HepG2 (cell line): Measurements from ENCODE around the gene SMIM1. TPM values are rescaled to one million over a fixed set of nuclear protein-coding genes. Genes with fewer than 3 reads are reported as not detected.

ENCODE experiments used
- ELF1 ChIP-seq: sonication (generic); formaldehyde crosslinking; IDR thresholded peaks from 2 replicates; pipeline ENCODE4 v1.4.0; 2020; ENCODE audit warnings: missing genetic modification reagents
- HMG20A ChIP-seq: IDR thresholded peaks from 2 replicates; pipeline ENCODE4 v1.6.1; 2016; ENCODE audit warnings: borderline replicate concordance
- HNF4A ChIP-seq: sonication (generic); formaldehyde crosslinking; IDR thresholded peaks from 2 replicates; pipeline ENCODE4 v1.4.0; 2020; ENCODE audit warnings: missing genetic modification reagents
- JARID2 ChIP-seq: sonication (generic); formaldehyde crosslinking; IDR thresholded peaks from 2 replicates; pipeline ENCODE4 v1.8.1; 2023; ENCODE audit warnings: missing genetic modification reagents, inconsistent platforms; ENCODE audit not compliant: insufficient replicate concordance
- MED8 ChIP-seq: sonication (generic); formaldehyde crosslinking; IDR thresholded peaks from 2 replicates; pipeline ENCODE4 v1.8.1; 2023; ENCODE audit warnings: mild to moderate bottlenecking, missing genetic modification reagents; ENCODE audit not compliant: insufficient replicate concordance
- NR2F1 ChIP-seq, 2 experiments: fragments of 450-650 bp in 1 of 2; formaldehyde crosslinking in 1 of 2; IDR thresholded peaks; 2 replicates each; pipeline versions ENCODE4 v1.5.0 to v1.6.1; 2016 to 2020; ENCODE audit warnings: mild to moderate bottlenecking in 1 of 2, missing compliant biosample characterization in 1 of 2, missing genetic modification reagents in 1 of 2, moderate library complexity in 1 of 2
- TOE1 ChIP-seq: sonication (generic); formaldehyde crosslinking; IDR thresholded peaks from 2 replicates; pipeline ENCODE4 v1.4.0; 2020; ENCODE audit warnings: mild to moderate bottlenecking, missing genetic modification reagents
- TRIM24 ChIP-seq: sonication (generic); formaldehyde crosslinking; IDR thresholded peaks from 2 replicates; pipeline ENCODE4 v1.8.0; 2022; ENCODE audit warnings: mild to moderate bottlenecking, missing genetic modification reagents
- ZFP90 ChIP-seq: sonication (generic); formaldehyde crosslinking; IDR thresholded peaks from 2 replicates; pipeline ENCODE4 v1.8.0; 2022; ENCODE audit warnings: missing genetic modification reagents, mild to moderate bottlenecking, inconsistent platforms, borderline replicate concordance
- ZKSCAN5 ChIP-seq: sonication (generic); formaldehyde crosslinking; IDR thresholded peaks from 2 replicates; pipeline ENCODE4 v1.5.1; 2020; ENCODE audit warnings: mild to moderate bottlenecking, missing genetic modification reagents
- ZNF552 ChIP-seq: sonication (generic); formaldehyde crosslinking; IDR thresholded peaks from 2 replicates; pipeline ENCODE4 v1.9.0; 2022; ENCODE audit warnings: missing genetic modification reagents, mild to moderate bottlenecking, borderline replicate concordance
- ZNF737 ChIP-seq: sonication (generic); formaldehyde crosslinking; IDR thresholded peaks from 2 replicates; pipeline ENCODE4 v1.5.0; 2020; ENCODE audit warnings: missing genetic modification reagents, mild to moderate bottlenecking, borderline replicate concordance
- ZNF773 ChIP-seq: sonication (generic); formaldehyde crosslinking; IDR thresholded peaks from 2 replicates; pipeline ENCODE4 v1.4.0; 2020; ENCODE audit warnings: missing genetic modification reagents, borderline replicate concordance
- polyA plus RNA-seq, 8 experiments: library from polyadenylated mRNA; depleted of rRNA in 3 of 8; stranded (reverse) in 7 of 8; unstranded in 1 of 8; fragments of >200 nt; fragmentation: Illumina TruSeq in 4 of 8; extraction: Trizol in 4 of 8; gene quantifications; 2 replicates each; pipeline versions ENCODE4 v1.2.1 to v1.2.3, GENCODE V29; 2011 to 2016; ENCODE audit warnings: low read depth in 4 of 8, missing spikeins in 1 of 8, mixed read lengths in 1 of 8; ENCODE audit not compliant: insufficient read depth in 1 of 8
- total RNA-seq, 5 experiments: library from RNA; depleted of rRNA; stranded (reverse); fragments of >200 nt; fragmentation: Illumina TruSeq; extraction: Trizol; gene quantifications; 2 replicates each; pipeline ENCODE4 v1.2.3, GENCODE V29; 2016; ENCODE audit warnings: low read depth in 1 of 5
- TF ChIP-seq, protein P1 (sequence below): sonication (generic); formaldehyde crosslinking; IDR thresholded peaks from 2 replicates; pipeline ENCODE4 v1.5.0; 2020; ENCODE audit warnings: mild to moderate bottlenecking, missing genetic modification reagents, borderline replicate concordance
- TF ChIP-seq, protein P2 (sequence below): sonication (generic); IDR thresholded peaks from 2 replicates; pipeline ENCODE4 v1.6.1; 2016; ENCODE audit warnings: low read depth, borderline replicate concordance
- TF ChIP-seq, protein P3 (sequence below): sonication (generic); formaldehyde crosslinking; IDR thresholded peaks from 2 replicates; pipeline ENCODE4 v1.9.0; 2021; ENCODE audit warnings: missing genetic modification reagents, borderline replicate concordance
- TF ChIP-seq, protein P4 (sequence below): fragments of 450-650 bp; IDR thresholded peaks from 2 replicates; pipeline ENCODE4 v1.6.1; 2017; ENCODE audit warnings: mild to moderate bottlenecking

Gene SMIM1
- total and polyA plus RNA-seq, 2 of the 13 experiments (the other 11 are each of a cell fraction or from before 2014, with no cell fraction given), result 12.4 to 56.3 TPM

DNA sequence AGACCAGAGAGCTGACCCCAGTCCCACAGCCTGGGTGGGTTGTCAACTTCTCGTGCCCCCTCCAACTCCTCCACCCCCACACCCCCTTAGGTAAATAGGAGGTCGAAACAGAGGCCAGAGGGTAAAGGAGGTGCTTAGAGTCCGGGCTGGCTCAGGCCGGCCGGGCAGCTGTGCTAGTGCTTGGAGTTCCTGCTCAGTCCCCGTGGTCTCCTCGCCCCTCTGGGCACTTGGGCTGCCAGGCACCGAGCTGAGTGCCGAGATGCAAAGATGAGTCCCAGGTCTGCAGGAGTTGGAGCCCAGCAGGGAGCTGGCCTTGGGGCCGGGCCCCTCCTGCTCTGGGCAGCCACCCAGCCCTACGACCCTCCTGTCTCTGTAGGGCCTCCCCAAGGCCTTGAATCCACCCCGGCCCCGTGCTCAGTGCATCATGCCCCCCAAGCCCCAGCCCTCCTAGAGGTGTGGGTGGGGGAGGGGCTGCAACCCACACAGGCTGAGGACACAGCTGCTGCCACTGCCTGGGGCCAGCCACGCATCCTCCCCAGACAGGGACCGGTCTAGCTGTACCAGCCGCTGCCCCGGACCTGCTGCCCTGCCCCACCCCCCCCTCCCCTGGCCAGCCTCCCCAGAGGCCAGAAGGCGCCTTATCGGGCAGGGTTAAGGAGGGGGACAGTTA lies 1.9 kb downstream of the SMIM1 start (continued):
- TF ChIP-seq, protein P1, sequence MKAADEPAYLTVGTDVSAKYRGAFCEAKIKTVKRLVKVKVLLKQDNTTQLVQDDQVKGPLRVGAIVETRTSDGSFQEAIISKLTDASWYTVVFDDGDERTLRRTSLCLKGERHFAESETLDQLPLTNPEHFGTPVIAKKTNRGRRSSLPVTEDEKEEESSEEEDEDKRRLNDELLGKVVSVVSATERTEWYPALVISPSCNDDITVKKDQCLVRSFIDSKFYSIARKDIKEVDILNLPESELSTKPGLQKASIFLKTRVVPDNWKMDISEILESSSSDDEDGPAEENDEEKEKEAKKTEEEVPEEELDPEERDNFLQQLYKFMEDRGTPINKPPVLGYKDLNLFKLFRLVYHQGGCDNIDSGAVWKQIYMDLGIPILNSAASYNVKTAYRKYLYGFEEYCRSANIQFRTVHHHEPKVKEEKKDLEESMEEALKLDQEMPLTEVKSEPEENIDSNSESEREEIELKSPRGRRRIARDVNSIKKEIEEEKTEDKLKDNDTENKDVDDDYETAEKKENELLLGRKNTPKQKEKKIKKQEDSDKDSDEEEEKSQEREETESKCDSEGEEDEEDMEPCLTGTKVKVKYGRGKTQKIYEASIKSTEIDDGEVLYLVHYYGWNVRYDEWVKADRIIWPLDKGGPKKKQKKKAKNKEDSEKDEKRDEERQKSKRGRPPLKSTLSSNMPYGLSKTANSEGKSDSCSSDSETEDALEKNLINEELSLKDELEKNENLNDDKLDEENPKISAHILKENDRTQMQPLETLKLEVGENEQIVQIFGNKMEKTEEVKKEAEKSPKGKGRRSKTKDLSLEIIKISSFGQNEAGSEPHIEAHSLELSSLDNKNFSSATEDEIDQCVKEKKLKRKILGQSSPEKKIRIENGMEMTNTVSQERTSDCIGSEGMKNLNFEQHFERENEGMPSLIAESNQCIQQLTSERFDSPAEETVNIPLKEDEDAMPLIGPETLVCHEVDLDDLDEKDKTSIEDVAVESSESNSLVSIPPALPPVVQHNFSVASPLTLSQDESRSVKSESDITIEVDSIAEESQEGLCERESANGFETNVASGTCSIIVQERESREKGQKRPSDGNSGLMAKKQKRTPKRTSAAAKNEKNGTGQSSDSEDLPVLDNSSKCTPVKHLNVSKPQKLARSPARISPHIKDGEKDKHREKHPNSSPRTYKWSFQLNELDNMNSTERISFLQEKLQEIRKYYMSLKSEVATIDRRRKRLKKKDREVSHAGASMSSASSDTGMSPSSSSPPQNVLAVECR (CRISPR knock-in tag), result 0 out of 2 replicates have a peak, but pooled peaks have one; percentile 22
- TF ChIP-seq JARID2 (CRISPR knock-in tag) (no peak), ZKSCAN5 (CRISPR knock-in tag) (no peak), HMG20A (no peak), TOE1 (CRISPR knock-in tag) (no peak), NR2F1 (CRISPR knock-in tag; IDR thresholded peaks at IDR 0.05) (no peak; a peak in 1 of 4 replicates), ZNF552 (CRISPR knock-in tag) (no peak), ZFP90 (no peak), ELF1 (no peak), MED8 (CRISPR knock-in tag) (no peak), ZNF737 (CRISPR knock-in tag) (no peak), TRIM24 (CRISPR knock-in tag) (no peak), ZNF773 (CRISPR knock-in tag) (no peak), HNF4A (CRISPR knock-in tag) (0 out of 2 replicates have a peak, but pooled peaks have one; percentile 6)
- TF ChIP-seq, protein P2, sequence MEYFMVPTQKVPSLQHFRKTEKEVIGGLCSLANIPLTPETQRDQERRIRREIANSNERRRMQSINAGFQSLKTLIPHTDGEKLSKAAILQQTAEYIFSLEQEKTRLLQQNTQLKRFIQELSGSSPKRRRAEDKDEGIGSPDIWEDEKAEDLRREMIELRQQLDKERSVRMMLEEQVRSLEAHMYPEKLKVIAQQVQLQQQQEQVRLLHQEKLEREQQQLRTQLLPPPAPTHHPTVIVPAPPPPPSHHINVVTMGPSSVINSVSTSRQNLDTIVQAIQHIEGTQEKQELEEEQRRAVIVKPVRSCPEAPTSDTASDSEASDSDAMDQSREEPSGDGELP, result no peak
- TF ChIP-seq, protein P3, sequence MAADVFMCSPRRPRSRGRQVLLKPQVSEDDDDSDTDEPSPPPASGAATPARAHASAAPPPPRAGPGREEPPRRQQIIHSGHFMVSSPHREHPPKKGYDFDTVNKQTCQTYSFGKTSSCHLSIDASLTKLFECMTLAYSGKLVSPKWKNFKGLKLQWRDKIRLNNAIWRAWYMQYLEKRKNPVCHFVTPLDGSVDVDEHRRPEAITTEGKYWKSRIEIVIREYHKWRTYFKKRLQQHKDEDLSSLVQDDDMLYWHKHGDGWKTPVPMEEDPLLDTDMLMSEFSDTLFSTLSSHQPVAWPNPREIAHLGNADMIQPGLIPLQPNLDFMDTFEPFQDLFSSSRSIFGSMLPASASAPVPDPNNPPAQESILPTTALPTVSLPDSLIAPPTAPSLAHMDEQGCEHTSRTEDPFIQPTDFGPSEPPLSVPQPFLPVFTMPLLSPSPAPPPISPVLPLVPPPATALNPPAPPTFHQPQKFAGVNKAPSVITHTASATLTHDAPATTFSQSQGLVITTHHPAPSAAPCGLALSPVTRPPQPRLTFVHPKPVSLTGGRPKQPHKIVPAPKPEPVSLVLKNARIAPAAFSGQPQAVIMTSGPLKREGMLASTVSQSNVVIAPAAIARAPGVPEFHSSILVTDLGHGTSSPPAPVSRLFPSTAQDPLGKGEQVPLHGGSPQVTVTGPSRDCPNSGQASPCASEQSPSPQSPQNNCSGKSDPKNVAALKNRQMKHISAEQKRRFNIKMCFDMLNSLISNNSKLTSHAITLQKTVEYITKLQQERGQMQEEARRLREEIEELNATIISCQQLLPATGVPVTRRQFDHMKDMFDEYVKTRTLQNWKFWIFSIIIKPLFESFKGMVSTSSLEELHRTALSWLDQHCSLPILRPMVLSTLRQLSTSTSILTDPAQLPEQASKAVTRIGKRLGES (CRISPR knock-in tag), result no peak
- TF ChIP-seq, protein P4, sequence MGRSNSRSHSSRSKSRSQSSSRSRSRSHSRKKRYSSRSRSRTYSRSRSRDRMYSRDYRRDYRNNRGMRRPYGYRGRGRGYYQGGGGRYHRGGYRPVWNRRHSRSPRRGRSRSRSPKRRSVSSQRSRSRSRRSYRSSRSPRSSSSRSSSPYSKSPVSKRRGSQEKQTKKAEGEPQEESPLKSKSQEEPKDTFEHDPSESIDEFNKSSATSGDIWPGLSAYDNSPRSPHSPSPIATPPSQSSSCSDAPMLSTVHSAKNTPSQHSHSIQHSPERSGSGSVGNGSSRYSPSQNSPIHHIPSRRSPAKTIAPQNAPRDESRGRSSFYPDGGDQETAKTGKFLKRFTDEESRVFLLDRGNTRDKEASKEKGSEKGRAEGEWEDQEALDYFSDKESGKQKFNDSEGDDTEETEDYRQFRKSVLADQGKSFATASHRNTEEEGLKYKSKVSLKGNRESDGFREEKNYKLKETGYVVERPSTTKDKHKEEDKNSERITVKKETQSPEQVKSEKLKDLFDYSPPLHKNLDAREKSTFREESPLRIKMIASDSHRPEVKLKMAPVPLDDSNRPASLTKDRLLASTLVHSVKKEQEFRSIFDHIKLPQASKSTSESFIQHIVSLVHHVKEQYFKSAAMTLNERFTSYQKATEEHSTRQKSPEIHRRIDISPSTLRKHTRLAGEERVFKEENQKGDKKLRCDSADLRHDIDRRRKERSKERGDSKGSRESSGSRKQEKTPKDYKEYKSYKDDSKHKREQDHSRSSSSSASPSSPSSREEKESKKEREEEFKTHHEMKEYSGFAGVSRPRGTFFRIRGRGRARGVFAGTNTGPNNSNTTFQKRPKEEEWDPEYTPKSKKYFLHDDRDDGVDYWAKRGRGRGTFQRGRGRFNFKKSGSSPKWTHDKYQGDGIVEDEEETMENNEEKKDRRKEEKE, result no peak
